Adrenal gland (tissue), 12 donors: ENCODE measurements around the gene ARHGEF28. TPM values are rescaled to one million over a fixed set of nuclear protein-coding genes. Genes with fewer than 3 reads are reported as not detected.

ENCODE experiments used
- DNase-seq, 7 donors: peaks; one replicate each; pipeline ENCODE4 v3.0.0-alpha.2; 2019 to 2020
- H3K27ac ChIP-seq, 5 donors: fragments of 200-600 bp; sonication (generic) in 4 of 5; 1 replicate in 3 of 5; 2 replicates in 2 of 5; pipeline versions ENCODE4 v1.5.1 to v1.8.0; 2016 to 2020; ENCODE audit warnings: mild to moderate bottlenecking in 1 of 5
- H3K27me3 ChIP-seq: fragments of 200-600 bp; 2 replicates; pipeline ENCODE4 v1.8.0; 2021
- H3K36me3 ChIP-seq, 2 donors: fragments of 200-600 bp; replicated peaks in 1 of 2; 1 replicate in 1 of 2; 2 replicates in 1 of 2; pipeline versions ENCODE4 v1.5.1 to v1.8.0; 2018 to 2022
- H3K4me1 ChIP-seq, 2 donors: fragments of 200-600 bp; replicated peaks in 1 of 2; 1 replicate in 1 of 2; 2 replicates in 1 of 2; pipeline versions ENCODE4 v1.5.1 to v1.8.0; 2018 to 2021
- H3K4me3 ChIP-seq, 4 donors: fragments of 200-600 bp; sonication (generic) in 3 of 4; one replicate each; pipeline ENCODE4 v1.5.1; 2016 to 2018
- H3K9me3 ChIP-seq, 3 donors: fragments of 200-600 bp; sonication (generic) in 1 of 3; replicated peaks in 1 of 3; 1 replicate in 2 of 3; 2 replicates in 1 of 3; pipeline versions ENCODE4 v1.5.1 to v1.8.0; 2016 to 2021
- POLR2A ChIP-seq, 2 donors: fragments of 450-650 bp; IDR thresholded peaks; one replicate each; pipeline ENCODE4 v1.6.1; 2017; ENCODE audit warnings: antibody characterized with exemption in 2 of 2, mild to moderate bottlenecking in 2 of 2, moderate library complexity in 1 of 2
- WGBS, 4 donors: extraction: QIAGEN DNeasy Blood & Tissue Kit in 2 of 4; methylation state at CpG; one replicate each; pipeline versions ENCODE4 v1.1.5 to v1.1.7; 2013 to 2017; 5-methylcytosine and 5-hydroxymethylcytosine counted together
- intact Hi-C, 2 donors: fragments of 100-400 bp; cut with DNase I; formaldehyde crosslinking; loops; one replicate each; pipeline versions ENCODE4 v1.14.1 to v1.15.0; 2022 to 2023
- polyA plus RNA-seq, 3 donors: library from polyadenylated mRNA; stranded (reverse); fragments of 200-250 nt in 2 of 3; fragments of 350-450 nt in 1 of 3; fragmentation: Illumina TruSeq in 1 of 3; extraction: RNeasy Lipid Tissue Mini Kit (QIAGEN cat#74804) in 1 of 3; gene quantifications; one replicate each; pipeline ENCODE4 v1.2.3, GENCODE V29; 2013 to 2014
- total RNA-seq, 9 donors: library from RNA; depleted of rRNA in 4 of 9; stranded (reverse); fragments of >200 nt in 4 of 9; fragments of 120-200 nt in 1 of 9; fragmentation: NEBNext Ultra II Directional in 1 of 9; extraction: Animal tissue kit (Norgen Biotek cat#: 25700) in 1 of 9; gene quantifications; one replicate each; pipeline versions ENCODE4 v1.1.0 to v1.2.4, GENCODE V29; 2013 to 2023
- TF ChIP-seq, protein P1 (sequence below), 6 experiments: fragments of 450-650 bp in 4 of 6; fragments of 200-600 bp in 2 of 6; sonication (generic) in 1 of 6; IDR thresholded peaks; 1 replicate in 5 of 6; 2 replicates in 1 of 6; pipeline versions ENCODE4 v1.5.1 to v1.8.0; 2016 to 2021; ENCODE audit warnings: antibody characterized with exemption in 6 of 6, mild to moderate bottlenecking in 2 of 6, moderate library complexity in 1 of 6
- donor health status: healthy with polysubstance abuse.
- donor health status: Bipolar disorder and iron deficiency.
- donor health status: DM: yes; HTN: yes; CAD: no.
- donor health status: DM: no; HTN: no; CAD: no.
- donor health status: DM: no; HTN: no; CAD: no.
- donor health status: DM: yes; HTN: yes; CAD: no.

ARHGEF28 gene
- total and polyA plus RNA-seq, 12 donors, result 25.3 to 138 (median 42.4) TPM

DNA sequence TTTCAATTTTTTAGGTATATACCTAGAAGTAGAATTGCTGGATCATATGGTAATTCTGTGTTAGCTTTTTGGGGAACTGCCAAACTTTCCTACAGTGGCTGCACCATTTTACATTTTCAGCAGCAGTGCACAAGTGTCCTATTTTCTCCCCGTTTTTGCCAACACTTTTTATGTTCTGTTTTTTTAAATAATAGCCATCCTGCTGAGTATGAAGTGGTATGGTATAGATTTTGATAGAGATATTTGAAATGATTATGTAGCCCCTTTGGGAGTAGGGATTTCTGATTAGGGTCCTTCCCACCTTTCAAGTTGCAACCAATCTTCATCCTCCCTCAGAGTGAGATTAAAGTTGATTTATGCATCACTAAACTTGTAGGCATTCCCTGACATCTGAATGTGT, 76.5 kb downstream of the ARHGEF28 start:
- no peak for DNase-seq
- intact Hi-C loops, result no loop called here
- Histone ChIP-seq H3K9me3 (no peaks in the 10 kb centered on the region), H3K27me3 (no peaks in the 10 kb centered on the region), H3K4me1 (peaks cover 11% of the 10 kb centered on the region in 2 donors), H3K4me3 (no peak overlapping the region), H3K27ac (no peak overlapping the region), H3K36me3 (no peaks in the 10 kb centered on the region)
- WGBS, 4 donors, result 75 to 87% (median 84%) methylated on average over 1 of the region's 1 CpG
- TF ChIP-seq POLR2A (IDR thresholded peaks at IDR 0.05), result no peak
- TF ChIP-seq, protein P1, sequence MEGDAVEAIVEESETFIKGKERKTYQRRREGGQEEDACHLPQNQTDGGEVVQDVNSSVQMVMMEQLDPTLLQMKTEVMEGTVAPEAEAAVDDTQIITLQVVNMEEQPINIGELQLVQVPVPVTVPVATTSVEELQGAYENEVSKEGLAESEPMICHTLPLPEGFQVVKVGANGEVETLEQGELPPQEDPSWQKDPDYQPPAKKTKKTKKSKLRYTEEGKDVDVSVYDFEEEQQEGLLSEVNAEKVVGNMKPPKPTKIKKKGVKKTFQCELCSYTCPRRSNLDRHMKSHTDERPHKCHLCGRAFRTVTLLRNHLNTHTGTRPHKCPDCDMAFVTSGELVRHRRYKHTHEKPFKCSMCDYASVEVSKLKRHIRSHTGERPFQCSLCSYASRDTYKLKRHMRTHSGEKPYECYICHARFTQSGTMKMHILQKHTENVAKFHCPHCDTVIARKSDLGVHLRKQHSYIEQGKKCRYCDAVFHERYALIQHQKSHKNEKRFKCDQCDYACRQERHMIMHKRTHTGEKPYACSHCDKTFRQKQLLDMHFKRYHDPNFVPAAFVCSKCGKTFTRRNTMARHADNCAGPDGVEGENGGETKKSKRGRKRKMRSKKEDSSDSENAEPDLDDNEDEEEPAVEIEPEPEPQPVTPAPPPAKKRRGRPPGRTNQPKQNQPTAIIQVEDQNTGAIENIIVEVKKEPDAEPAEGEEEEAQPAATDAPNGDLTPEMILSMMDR (IDR thresholded peaks at IDR 0.05), result no peak

DNA sequence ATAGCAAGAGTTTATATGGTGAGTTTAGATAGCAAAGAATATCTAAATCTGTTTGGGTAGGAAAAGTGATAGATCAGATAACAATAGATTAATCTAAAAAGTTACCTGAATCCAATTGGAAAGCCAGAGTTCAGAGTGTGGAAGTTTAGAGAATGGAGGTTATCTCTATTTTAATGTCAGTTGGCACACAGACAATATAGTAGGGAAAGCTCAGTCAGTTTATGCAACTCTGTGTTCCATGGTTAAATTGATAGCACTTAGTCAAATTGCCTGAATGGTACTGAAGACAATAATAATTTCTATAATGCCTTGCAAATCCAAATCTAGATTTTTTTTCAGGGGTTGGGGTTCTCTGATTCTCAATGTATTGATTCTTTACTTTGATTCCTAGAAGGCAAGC, 77.0 kb downstream of the ARHGEF28 start:
- Histone ChIP-seq H3K9me3 (no peaks in the 10 kb centered on the region), H3K27me3 (no peaks in the 10 kb centered on the region), H3K4me3 (no peak overlapping the region), H3K27ac (no peak overlapping the region), H3K4me1 (peaks cover 11 to 16% of the 10 kb centered on the region in 2 donors), H3K36me3 (no peaks in the 10 kb centered on the region)
- TF ChIP-seq, protein P1 (IDR thresholded peaks at IDR 0.05), result no peak
- no peak for TF ChIP-seq POLR2A (IDR thresholded peaks at IDR 0.05)
- intact Hi-C loops, result no loop called here
- no peak for DNase-seq

DNA sequence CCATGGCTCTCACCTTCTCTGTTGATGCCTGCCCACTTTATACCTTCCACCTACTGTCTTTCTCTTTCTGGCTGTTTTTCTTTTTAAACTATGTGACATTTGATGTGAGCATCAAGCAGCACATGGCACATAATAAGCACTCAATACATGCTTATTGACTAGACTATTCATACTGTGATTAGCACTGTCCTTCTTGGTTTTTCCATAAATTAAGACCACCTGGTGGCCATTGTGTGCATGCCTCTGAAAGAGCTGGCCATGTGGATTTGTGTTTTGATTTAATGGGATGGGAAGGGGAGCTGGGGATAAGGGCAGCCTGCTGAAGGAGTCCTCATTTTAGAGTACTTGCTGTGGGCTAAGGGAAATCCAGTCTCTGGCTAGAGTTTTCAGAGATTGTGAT, 79.4 kb downstream of the ARHGEF28 start:
- Histone ChIP-seq H3K27ac (no peak overlapping the region), H3K27me3 (no peaks in the 10 kb centered on the region), H3K9me3 (no peaks in the 10 kb centered on the region), H3K4me3 (no peak overlapping the region), H3K36me3 (no peaks in the 10 kb centered on the region), H3K4me1 (peaks cover 11 to 16% of the 10 kb centered on the region in 2 donors)
- DNase-seq, result no peak
- intact Hi-C loops, result no loop called here
- no peak for TF ChIP-seq POLR2A (IDR thresholded peaks at IDR 0.05)

DNA sequence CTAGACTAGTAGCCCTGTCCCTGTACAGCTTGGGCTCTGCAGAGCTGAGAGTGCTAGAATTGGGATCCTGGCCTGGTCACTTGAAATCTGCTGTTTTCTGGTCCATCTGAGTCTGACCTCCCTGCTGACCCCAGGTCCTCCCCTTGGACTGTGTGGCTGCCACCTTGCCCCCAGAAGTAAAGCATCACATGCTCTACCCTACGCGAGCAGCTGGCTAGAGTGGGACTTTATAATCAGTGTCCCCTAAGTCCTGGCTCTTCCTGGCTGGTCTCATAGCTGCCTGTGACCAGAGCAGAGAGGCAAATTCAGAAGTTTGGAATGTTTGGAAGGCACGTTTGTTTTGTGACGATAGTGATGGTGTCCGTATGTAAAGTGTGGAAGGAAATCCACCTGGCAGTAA, 81.0 kb downstream of the ARHGEF28 start:
- DNase-seq, result no peak
- TF ChIP-seq POLR2A (IDR thresholded peaks at IDR 0.05), result no peak
- TF ChIP-seq, protein P1 (IDR thresholded peaks at IDR 0.05), result no peak
- Histone ChIP-seq H3K27me3 (no peaks in the 10 kb centered on the region), H3K36me3 (no peaks in the 10 kb centered on the region), H3K4me3 (no peak overlapping the region), H3K27ac (no peak overlapping the region), H3K4me1 (peaks cover 11 to 16% of the 10 kb centered on the region in 2 donors), H3K9me3 (no peaks in the 10 kb centered on the region)
- intact Hi-C loops, result no loop called here
- 90 to 93% (median 92%) methylated on average over 5 of the region's 5 CpGs for WGBS, 4 donors

DNA sequence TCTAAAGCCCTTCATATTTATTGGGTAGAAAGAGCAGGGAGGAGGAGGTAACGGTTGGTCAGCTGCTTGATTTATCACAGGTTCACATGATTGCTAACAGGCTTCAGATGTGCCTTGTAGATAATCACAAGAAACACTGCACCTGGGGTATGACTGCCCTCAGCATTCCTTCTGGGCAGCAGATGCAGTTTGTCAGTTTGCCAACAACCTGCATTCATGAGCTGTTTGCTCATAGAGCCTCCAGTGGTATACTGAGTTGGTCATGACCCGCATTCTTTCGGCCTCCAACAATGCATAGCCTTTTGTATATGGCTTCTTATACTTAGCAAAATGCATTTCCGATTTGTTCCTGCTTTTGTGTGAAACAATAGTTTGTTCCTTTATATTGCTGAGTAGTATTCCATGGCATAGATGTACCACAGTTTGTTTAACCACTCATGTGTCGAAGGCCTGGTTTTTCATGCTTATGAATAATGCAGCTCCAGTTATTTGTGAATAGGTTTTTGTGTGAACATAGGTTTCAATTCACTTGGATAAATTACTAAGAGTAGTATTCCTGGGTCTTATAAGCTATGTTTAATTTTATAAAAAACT, 83.6 kb downstream of the ARHGEF28 start:
- WGBS, 4 donors, result 92 to 99% (median 96%) methylated on average over 5 of the region's 5 CpGs

More for the DNA sequence above, 83.6 kb downstream of the ARHGEF28 start:
- H3K9me3 ChIP-seq, result no peaks in the 10 kb centered on the region
- no peak overlapping the region for H3K27ac ChIP-seq
- no peak for DNase-seq
- H3K4me1 ChIP-seq, result peaks cover 17 to 21% of the 10 kb centered on the region in 2 donors
- H3K36me3 ChIP-seq, result no peaks in the 10 kb centered on the region
- intact Hi-C loops, result no loop called here
- no peak for TF ChIP-seq POLR2A (IDR thresholded peaks at IDR 0.05)
- TF ChIP-seq, protein P1 (IDR thresholded peaks at IDR 0.05), result no peak
- H3K4me3 ChIP-seq, result no peak overlapping the region
- no peaks in the 10 kb centered on the region for H3K27me3 ChIP-seq
